Glomerular visceral epithelial cell (primary cell): ENCODE data around the gene ARHGAP36.

Experiments
- DNase-seq: peaks from one replicate; pipeline ENCODE4 v3.0.0-alpha.2; 2016; ENCODE audit errors: extremely low spot score

ARHGAP36 gene

DNA sequence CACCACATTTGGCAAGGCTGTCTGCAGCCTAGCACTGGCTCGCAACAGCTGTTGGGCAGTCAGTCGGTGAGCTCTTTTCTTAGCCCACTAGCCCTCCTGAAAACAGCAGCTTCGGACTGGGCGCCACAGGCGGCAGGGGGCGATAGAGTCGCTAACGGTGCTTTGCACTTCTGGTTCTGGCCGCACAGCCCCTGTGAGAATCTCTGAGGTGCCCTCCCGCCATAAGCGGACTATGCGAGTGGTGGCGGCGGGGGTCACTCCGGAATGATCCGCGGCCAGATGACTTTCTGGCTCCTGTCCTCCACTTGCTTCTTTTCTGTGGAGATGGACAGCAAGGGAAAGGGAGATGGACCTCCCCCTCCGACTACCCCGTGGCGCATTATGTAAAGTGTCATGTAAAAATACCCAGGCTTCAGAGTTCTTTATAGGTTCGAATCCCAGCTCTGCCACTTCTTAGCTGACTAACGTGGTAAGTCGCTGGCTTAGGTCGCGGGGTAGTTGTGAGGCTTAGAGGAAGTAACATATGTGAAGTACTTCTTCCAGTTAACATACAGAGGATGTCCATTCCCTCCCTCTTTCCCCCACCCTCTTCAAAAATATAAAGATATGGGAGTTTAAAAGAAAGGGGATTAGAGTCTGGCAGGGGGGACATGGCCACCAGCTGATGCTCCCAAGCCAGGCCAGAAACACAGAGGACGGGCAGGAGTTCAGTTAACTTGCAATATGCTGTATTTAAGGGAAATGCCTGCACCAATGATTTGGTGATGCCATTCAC, 11.0 kb downstream of the ARHGAP36 start:
- peak; percentile 0 for DNase-seq

- DNase-seq = no peak
Observed at GRCh38 chrX:131072871-131073571, 14.9 kb downstream of the ARHGAP36 start.

- DNase-seq = no peak
Observed at GRCh38 chrX:131073607-131074006, 15.5 kb downstream of the ARHGAP36 start.

DNA sequence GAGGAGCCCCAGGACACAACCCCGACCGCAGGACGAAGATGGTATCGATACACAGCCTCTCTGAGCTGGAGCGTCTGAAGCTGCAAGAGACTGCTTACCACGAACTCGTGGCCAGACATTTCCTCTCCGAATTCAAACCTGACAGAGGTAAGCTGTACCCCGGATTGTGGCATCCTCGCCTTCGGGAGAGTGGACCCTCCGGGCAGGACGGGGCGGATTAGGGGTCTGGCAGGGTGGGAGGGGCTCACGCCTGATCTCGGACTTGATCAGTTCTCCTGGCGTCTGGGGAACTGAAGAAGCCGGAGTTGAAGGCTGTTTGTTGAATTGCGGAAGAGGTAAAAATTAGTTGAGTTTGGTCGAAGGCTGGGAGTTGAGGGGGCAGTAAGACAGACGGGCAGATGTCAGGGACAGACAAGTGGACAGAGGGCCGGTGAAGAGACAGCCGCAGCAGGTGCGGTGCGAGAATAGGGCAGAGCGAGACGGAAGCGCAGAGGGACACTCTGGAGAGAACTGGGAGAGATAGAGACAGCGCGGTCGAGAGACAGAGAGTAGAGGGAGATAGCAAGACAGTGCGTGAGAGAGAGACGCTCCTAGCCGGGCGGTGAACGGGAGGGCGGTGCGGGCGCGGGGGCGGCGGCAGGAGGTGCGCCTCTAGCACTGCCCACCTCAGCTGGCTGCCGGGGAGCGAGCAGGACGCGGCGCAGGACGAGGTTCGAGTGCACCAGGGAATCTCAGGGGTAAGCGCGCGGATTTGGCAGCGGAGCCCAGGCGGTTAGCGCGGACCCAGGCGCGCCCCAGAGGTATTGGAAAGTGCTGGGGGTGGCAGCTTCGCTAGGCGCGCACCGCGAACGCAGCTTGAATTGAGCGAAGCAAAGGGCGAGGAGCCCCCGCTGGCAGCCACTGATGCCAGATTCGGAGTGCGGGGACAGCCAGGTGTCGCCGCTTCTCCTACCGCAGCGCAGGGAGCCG, 23.9 kb downstream of the ARHGAP36 start:
- DNase-seq = no peak

GRCh38 chrX:131083510-131084142, 25.5 kb downstream of the ARHGAP36 start:
- no peak for DNase-seq

GRCh38 chrX:131084145-131084544, 26.0 kb downstream of the ARHGAP36 start:
- no peak for DNase-seq

DNA sequence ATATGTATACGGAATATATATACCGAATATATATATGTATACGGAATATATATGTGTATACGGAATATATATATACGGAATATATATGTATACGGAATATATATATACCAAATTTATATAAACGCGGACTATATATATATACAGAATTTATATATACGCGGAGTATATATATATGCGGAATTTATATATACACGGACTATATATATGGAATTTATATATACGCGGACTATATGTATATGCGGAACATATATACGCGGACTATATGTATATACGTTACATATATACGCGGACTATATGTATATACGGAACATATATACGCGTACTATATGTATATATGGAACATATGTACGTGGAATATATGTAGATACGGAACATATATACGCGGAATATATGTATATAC, 78.6 kb downstream of the ARHGAP36 start:
- DNase-seq = no peak

DNA sequence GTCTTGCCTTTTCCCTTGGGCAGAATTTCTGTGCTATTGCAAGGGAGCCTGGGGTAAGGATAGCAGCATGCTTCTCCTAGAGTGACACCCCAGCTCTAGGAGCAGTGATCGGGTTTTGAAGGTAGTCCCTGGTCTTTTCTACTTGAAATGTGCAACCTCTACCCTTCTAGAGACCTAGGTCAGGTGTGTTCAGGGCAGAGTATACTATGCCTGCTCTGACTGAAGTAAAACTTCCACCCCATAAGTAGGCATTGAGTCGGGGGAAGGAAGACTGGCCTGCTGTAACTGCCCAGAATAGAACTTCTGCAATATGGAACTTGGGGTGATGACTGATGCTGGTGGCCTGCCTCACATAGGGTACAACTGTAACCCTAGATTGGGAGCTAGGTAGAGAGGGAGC, 80.9 kb downstream of the ARHGAP36 start:
- DNase-seq = no peak
